Left kidney (tissue), 2 donors: ENCODE data around the gene ADSL. TPM values are rescaled to one million over a fixed set of nuclear protein-coding genes. Genes with fewer than 3 reads are reported as not detected.

ENCODE experiments used
- DNase-seq: peaks from one replicate; pipeline ENCODE4 v3.0.0-alpha.2; 2013
- polyA plus RNA-seq: library from polyadenylated mRNA; unstranded; fragments of 120-200 nt; gene quantifications from one replicate; pipeline ENCODE4 v1.2.1, GENCODE V29; 2013; ENCODE audit not compliant: insufficient read length

Gene ADSL
- polyA plus RNA-seq, 1 donor = 119 TPM

GRCh38 chr22:40325315-40325714 is 21.0 kb upstream of the ADSL start:
- no peak for DNase-seq

GRCh38 chr22:40326905-40327735 is 19.2 kb upstream of the ADSL start:
- no peak for DNase-seq

- DNase-seq = no peak
These were observed 17.5 kb upstream of the ADSL start for GRCh38 chr22:40328546-40329456.

DNA sequence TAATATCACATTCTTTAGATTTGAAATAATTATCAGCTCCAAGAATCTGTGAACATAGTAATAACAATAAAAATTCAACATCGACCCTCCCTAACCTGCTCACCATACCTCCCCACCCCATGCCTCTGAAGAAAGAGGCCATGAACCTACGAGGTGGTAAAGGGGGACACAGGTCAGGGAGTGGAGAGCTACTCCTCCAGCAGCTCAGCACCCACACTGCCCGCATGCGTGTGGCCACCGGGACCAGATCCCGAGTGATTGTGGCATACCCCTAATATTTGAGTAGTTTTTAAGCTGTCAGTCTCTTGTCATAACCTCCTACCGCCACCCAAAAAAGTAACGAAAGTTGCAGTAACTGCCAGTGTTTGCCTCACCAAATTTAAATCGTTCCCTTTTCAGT is 16.8 kb upstream of the ADSL start:
- DNase-seq = no peak

DNA sequence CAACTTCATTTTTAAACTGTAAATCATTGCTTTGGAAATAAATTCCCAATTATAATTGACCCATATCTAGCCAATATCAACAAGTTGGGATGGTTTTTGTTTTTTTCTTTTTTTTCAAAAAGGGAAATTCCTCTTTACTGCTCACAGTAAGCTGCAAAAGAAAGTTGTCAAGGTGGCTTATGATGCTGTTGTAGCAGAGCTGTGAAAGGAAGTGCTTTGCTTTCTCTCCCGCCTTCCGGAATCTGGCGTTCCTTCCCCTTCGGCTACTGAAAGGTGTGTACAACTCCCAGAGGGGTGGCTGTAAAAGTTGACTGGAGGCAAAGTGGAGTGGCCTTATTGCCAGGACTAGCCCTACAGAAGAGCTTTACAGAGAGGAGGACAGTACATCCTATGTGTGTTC is 16.2 kb upstream of the ADSL start:
- DNase-seq = no peak

DNA sequence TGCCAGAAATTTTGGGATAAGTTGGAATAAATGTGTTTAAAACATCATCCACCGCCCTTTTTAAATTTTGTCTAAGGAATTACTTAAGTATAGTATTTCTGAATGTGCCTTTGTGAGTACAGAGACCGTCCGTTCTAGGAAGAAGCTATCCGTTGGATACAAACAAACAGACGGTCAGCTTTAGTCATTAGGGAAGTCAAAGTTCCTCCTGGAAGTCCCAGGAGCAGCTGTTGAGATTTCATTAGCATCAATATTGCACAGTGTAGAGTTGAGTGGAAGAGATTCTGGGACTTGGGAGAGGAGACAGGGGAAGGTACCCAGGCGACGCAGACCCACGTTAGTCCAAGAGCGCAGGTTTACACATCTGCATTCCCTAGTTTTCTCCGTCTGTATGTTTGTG is 15.7 kb upstream of the ADSL start:
- DNase-seq = no peak

- no peak for DNase-seq
These were observed 14.6 kb upstream of the ADSL start for GRCh38 chr22:40331706-40332105.

- no peak for DNase-seq
These were observed 13.9 kb upstream of the ADSL start for GRCh38 chr22:40332319-40332781.

- DNase-seq = no peak
These were observed 12.2 kb upstream of the ADSL start for GRCh38 chr22:40334060-40334459.

DNA sequence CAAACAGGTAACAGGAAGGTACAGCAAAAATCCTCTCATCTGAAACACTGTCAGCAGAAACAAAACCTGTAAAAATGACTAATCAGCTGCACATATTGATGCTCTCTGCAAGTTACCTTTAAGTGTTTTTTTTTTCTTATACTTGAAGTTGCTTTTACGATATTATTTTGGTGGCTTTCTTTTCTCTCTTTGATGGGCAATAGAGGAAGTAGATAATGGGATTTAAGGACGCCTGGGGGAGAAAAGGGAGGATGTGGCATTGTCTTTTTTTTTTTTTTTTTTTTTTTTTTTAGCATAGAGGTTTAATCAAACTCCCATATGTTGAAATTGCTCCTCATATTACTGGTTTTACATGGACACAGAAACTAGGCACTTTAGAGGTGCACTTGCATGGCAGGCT is 11.4 kb upstream of the ADSL start:
- DNase-seq = no peak

- no peak for DNase-seq
These were observed 10.9 kb upstream of the ADSL start for GRCh38 chr22:40335358-40335757.

DNA sequence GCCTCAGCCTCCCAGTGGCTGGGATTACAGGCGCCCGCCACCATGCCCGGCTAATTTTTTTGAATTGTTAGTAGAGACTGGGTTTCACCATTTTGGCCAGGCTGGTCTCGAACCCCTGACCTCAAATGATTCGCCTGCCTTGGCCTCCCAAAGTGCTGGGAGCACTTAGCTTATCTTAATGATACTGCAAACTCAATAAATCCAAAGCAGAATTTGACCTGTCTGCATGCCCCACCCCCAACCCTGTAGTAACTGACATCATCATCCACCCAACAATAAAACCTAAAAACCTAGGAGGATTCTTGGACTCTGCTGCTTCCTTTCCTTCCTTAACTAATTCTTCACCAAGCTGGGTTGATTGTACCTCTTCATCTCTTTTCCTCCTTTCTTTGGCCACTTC is 6.3 kb upstream of the ADSL start:
- DNase-seq = no peak

DNA sequence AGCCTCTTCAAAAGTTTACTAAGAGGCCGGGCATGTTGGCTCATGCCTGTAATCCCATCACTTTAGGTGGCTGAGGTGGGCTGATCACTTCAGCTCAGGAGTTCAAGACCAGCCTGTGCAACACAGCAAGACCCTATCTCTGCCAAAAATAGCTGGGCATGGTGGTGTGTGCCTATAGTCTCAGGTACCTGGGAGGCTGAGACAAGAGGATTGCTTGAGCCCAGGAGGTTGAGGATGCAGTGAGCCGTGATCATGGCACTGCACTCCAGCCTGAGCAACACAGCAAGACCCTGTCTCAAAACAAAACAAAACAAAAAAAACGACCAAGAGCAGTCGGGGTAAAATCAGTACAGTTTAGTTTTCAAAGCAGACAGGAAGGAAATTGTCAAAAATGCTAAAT is 4.7 kb upstream of the ADSL start:
- DNase-seq = no peak

GRCh38 chr22:40342521-40342920 is 3.8 kb upstream of the ADSL start:
- no peak for DNase-seq

DNA sequence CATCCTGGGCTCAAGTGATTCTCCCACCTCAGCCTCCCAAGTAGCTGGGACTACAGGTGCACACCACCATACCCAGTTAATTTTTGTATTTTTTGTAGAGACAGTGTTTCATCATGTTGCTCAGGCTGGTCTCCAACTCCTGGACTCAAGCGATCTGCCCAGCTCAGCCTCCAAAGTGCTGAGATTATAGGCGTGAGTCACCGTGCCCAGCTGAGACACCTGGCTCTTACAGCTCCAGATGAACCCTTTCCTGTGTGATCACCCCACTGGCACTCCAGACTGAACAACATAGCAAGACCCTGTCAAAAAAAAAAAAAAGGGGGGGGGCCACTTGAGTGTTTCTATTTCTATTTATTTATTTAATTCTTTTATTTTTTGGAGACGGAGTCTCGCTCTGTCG is 1.0 kb upstream of the ADSL start:
- DNase-seq = no peak

- peak; percentile 22 for DNase-seq
These were observed 500 bp upstream of the ADSL start for GRCh38 chr22:40345815-40346184.

GRCh38 chr22:40347300-40347699 is 1.0 kb downstream of the ADSL start:
- no peak for DNase-seq

- DNase-seq = no peak
These were observed 1.8 kb downstream of the ADSL start for GRCh38 chr22:40348025-40348658.

DNA sequence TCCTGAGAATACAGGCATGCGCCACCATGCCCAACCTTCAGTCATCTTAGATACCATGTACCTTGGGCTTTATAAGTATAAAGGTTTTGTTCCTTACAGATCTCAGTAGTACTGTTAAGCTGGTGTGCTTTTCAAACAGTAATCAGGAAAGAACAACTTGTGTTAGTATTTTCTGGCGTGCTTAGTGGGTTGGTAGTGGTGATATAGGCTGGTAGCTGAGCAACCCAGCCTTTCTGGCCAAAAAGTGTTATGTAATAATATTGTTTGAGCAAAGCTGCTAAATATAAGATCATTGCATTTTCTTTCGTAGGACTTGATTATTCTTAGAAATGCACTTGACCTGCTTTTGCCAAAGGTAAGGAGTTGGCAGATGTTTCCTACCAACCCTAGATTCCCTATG is 6.5 kb downstream of the ADSL start:
- DNase-seq = no peak

DNA sequence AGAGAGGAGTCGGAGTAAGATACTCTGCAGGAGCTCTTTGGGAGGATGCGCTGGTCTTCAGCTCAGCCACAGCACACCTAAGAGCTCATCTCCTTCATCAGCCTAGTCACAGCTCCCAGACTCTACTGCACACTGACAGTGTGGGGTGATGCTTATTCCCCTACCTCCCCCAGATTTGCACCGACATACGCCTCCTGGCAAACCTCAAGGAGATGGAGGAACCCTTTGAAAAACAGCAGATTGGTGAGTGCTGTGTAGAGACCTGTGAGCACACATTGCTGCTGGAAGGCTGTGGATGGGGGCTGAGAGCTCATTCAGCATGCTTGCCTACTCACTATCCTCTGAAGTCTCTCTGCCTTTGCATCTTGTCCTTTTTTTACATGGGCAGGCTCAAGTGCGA is 14.8 kb downstream of the ADSL start:
- no peak for DNase-seq

GRCh38 chr22:40363059-40363458 is 16.8 kb downstream of the ADSL start:
- no peak for DNase-seq

DNA sequence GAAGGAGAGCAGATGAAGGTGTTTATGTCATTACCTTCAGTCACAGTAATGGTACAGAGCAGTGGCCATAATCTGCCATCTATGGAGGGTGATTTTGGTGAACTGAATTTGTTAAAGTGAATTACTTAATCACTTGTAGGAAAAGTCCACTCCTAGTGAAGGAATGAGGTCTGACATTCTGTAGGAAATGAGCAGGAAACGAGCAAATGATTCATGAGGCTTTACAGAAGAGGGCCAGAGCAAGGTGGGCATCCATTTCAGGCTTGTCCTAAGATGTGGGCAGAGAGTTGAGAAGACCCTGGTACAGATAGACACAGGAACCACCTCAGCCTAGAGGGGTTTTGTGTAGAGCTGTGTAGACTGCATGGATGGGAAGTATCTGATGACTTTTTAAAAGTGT is 18.1 kb downstream of the ADSL start:
- DNase-seq = no peak

GRCh38 chr22:40366068-40366467 is 19.8 kb downstream of the ADSL start:
- no peak for DNase-seq
